DND-41 (cell line): Measurements from ENCODE around the gene ST8SIA1.

Source experiments
- ATAC-seq: fragments of 200-7000 bp; cut with Tn5 transposase; 3 replicates; pipeline ENCODE4 v1.9.1; 2021; ENCODE audit warnings: low read depth; ENCODE audit not compliant: insufficient read depth
- DNase-seq: peaks from one replicate; pipeline ENCODE4 v3.0.0-alpha.2; 2020
- H2AFZ ChIP-seq: 2 replicates; pipeline ENCODE4 v1.6.0; 2012; ENCODE audit warnings: low read depth, low read length
- H3K27ac ChIP-seq: 2 replicates; pipeline ENCODE4 v1.5.1; 2012; ENCODE audit warnings: low read length, inconsistent platforms
- H3K27me3 ChIP-seq: fragments of 200-600 bp; sonication (generic); 2 replicates; pipeline ENCODE4 v1.6.0; 2012; ENCODE audit warnings: low read length, mild to moderate bottlenecking, inconsistent platforms; ENCODE audit not compliant: insufficient read depth, poor library complexity
- H3K36me3 ChIP-seq: 2 replicates; pipeline ENCODE4 v1.5.1; 2012; ENCODE audit warnings: low read length, inconsistent platforms; ENCODE audit not compliant: insufficient read depth
- H3K4me1 ChIP-seq: 2 replicates; pipeline ENCODE4 v1.5.1; 2012; ENCODE audit warnings: mild to moderate bottlenecking, low read length; ENCODE audit not compliant: insufficient read depth
- H3K4me2 ChIP-seq: 2 replicates; pipeline ENCODE4 v1.6.0; 2012; ENCODE audit warnings: mild to moderate bottlenecking, moderate library complexity, low read length, inconsistent platforms; ENCODE audit not compliant: insufficient read depth
- H3K4me3 ChIP-seq, 2 experiments: fragments of 200-600 bp in 1 of 2; shearing (Covaris generic) in 1 of 2; 2 replicates each; pipeline ENCODE4 v1.5.1; 2012 to 2016; ENCODE audit warnings: inconsistent platforms in 2 of 2, low read length in 2 of 2, mild to moderate bottlenecking in 2 of 2, low read depth in 1 of 2, moderate library complexity in 1 of 2
- H3K79me2 ChIP-seq: 2 replicates; pipeline ENCODE4 v1.6.0; 2012; ENCODE audit warnings: low read length, inconsistent platforms; ENCODE audit not compliant: insufficient read depth
- H3K9ac ChIP-seq: 2 replicates; pipeline ENCODE4 v1.6.0; 2012; ENCODE audit warnings: low read depth, mild to moderate bottlenecking, inconsistent platforms, low read length, moderate library complexity
- H3K9me3 ChIP-seq: 2 replicates; pipeline ENCODE4 v1.5.1; 2012; ENCODE audit warnings: low read length, moderate library complexity, mild to moderate bottlenecking, inconsistent platforms; ENCODE audit not compliant: insufficient read depth, severe bottlenecking
- H4K20me1 ChIP-seq: 2 replicates; pipeline ENCODE4 v1.6.0; 2012; ENCODE audit warnings: low read length; ENCODE audit not compliant: insufficient read depth
- CTCF ChIP-seq: IDR thresholded peaks from 2 replicates; pipeline ENCODE4 v1.5.1; 2012; ENCODE audit warnings: borderline replicate concordance, low read length, moderate library complexity, mild to moderate bottlenecking; ENCODE audit not compliant: poor library complexity, severe bottlenecking; ENCODE audit errors: extremely low read depth
- EZH2 ChIP-seq: IDR thresholded peaks from 3 replicates; pipeline ENCODE4 v1.6.1; 2012; ENCODE audit warnings: borderline replicate concordance, low read depth, mild to moderate bottlenecking, moderate library complexity, low read length, inconsistent platforms; ENCODE audit not compliant: severe bottlenecking

ST8SIA1 gene

GRCh38 chr12:22196236-22196635 is 138.3 kb downstream of the ST8SIA1 start:
- no peak overlapping the region for H3K9ac ChIP-seq
- ATAC-seq (no peak), DNase-seq (no peak)
- H3K27ac ChIP-seq: no peak overlapping the region
- H4K20me1 ChIP-seq: no peaks in the 10 kb centered on the region
- no peak for TF ChIP-seq EZH2
- no peak for TF ChIP-seq CTCF
- no peaks in the 10 kb centered on the region for H3K36me3 ChIP-seq
- H3K4me3 ChIP-seq: no peak overlapping the region
- H2AFZ ChIP-seq: no peak overlapping the region
- H3K4me1 ChIP-seq: no peaks in the 10 kb centered on the region
- no peaks in the 10 kb centered on the region for H3K9me3 ChIP-seq
- no peak overlapping the region for H3K4me2 ChIP-seq
- no peaks in the 10 kb centered on the region for H3K79me2 ChIP-seq
- H3K27me3 ChIP-seq: no peaks in the 10 kb centered on the region

- no peak overlapping the region for H3K27ac ChIP-seq
- DNase-seq (no peak), ATAC-seq (no peak)
- H3K4me3 ChIP-seq: no peak overlapping the region
- no peaks in the 10 kb centered on the region for H3K4me1 ChIP-seq
- no peak overlapping the region for H3K9ac ChIP-seq
- no peak overlapping the region for H3K4me2 ChIP-seq
- no peak overlapping the region for H2AFZ ChIP-seq
- TF ChIP-seq EZH2 (no peak), CTCF (no peak)
- H3K9me3 ChIP-seq: no peaks in the 10 kb centered on the region
- no peaks in the 10 kb centered on the region for H3K27me3 ChIP-seq
- H3K79me2 ChIP-seq: no peaks in the 10 kb centered on the region
- no peaks in the 10 kb centered on the region for H3K36me3 ChIP-seq
- H4K20me1 ChIP-seq: no peaks in the 10 kb centered on the region
Measured at GRCh38 chr12:22190969-22191368, 143.5 kb downstream of the ST8SIA1 start.

- Histone ChIP-seq H3K4me1 (no peaks in the 10 kb centered on the region), H3K79me2 (no peaks in the 10 kb centered on the region), H3K9ac (no peak overlapping the region), H4K20me1 (no peaks in the 10 kb centered on the region), H3K4me3 (no peak overlapping the region), H3K27me3 (no peaks in the 10 kb centered on the region), H3K27ac (no peak overlapping the region), H3K36me3 (no peaks in the 10 kb centered on the region), H3K9me3 (no peaks in the 10 kb centered on the region), H2AFZ (no peak overlapping the region), H3K4me2 (no peak overlapping the region)
- DNase-seq: no peak
- no peak for ATAC-seq
- TF ChIP-seq CTCF (no peak), EZH2 (no peak)
Measured at GRCh38 chr12:22188431-22188830, 146.1 kb downstream of the ST8SIA1 start.

GRCh38 chr12:22180705-22181104 is 153.8 kb downstream of the ST8SIA1 start:
- TF ChIP-seq CTCF: no peak
- TF ChIP-seq EZH2: no peak
- Histone ChIP-seq H3K9ac (no peak overlapping the region), H3K9me3 (no peaks in the 10 kb centered on the region), H4K20me1 (no peaks in the 10 kb centered on the region), H3K4me2 (no peak overlapping the region), H2AFZ (no peak overlapping the region), H3K36me3 (no peaks in the 10 kb centered on the region), H3K79me2 (no peaks in the 10 kb centered on the region), H3K27me3 (no peaks in the 10 kb centered on the region), H3K4me3 (no peak overlapping the region), H3K27ac (no peak overlapping the region), H3K4me1 (no peaks in the 10 kb centered on the region)
- DNase-seq (no peak), ATAC-seq (no peak)
